Endothelial cell of coronary artery (primary cell): Measurements from ENCODE around the gene CREB5. TPM values are rescaled to one million over a fixed set of nuclear protein-coding genes. Genes with fewer than 3 reads are reported as not detected.

Experiments used
- total RNA-seq: library from RNA; depleted of rRNA; stranded (reverse); fragments of >200 nt; gene quantifications from 2 replicates; pipeline ENCODE4 v1.2.3, GENCODE V29; 2014

The CREB5 gene, protein sequence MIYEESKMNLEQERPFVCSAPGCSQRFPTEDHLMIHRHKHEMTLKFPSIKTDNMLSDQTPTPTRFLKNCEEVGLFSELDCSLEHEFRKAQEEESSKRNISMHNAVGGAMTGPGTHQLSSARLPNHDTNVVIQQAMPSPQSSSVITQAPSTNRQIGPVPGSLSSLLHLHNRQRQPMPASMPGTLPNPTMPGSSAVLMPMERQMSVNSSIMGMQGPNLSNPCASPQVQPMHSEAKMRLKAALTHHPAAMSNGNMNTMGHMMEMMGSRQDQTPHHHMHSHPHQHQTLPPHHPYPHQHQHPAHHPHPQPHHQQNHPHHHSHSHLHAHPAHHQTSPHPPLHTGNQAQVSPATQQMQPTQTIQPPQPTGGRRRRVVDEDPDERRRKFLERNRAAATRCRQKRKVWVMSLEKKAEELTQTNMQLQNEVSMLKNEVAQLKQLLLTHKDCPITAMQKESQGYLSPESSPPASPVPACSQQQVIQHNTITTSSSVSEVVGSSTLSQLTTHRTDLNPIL
- total RNA-seq = 1.7 and 3.5 TPM in 2 replicates

DNA sequence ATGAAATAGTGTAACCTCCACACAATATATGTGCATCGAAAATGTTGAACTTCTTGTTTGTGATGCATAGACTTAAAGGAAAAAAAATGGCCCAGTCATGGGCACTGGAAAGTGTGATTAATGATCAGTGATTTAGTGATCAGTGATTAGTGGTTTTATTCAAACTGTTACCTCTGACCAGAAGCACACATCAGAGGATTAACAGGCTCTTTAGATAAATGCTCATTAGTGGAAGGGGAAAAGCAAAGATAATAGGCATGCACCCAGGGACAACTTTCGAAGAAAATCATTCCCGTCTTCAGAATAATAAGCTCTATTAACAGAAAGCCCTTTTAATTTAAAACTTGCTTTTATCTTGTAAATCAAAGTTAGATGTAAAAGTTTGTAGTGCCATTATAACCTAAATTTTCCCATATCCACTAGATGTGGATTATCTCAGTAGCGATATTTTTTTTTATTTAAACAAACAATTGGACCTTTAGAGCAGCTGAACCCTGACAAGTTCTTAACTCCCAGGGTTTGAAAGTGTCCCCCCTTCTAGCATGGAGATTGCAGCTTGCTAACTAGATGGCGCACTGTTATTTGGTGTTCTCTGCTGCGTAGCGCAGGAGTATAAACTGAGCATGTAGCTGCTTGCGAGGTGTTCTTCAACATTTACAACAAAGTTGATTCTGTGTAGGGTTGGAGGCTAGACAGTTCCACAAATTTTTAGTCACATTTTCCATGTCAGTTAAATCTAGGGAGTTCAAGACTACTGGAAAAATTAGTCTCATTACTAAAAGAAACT is at the start of gene CREB5:
TSS of gene CREB5 (plus strand) at position 643 of the 787 bp plus-strand sequence. CDS start 397 bp downstream, outside the sequence.

Other genes starting within 250 kb of the CREB5 start
- gene JAZF1, start 231.7 kb upstream of the CREB5 start, total RNA-seq = 3.6 and 5.3 TPM in 2 replicates